Measurements from ENCODE around the gene TRHDE.
A peak's percentile ranks its signal among the peaks of the same experiment; 100 is the strongest.

Gene TRHDE

DNA sequence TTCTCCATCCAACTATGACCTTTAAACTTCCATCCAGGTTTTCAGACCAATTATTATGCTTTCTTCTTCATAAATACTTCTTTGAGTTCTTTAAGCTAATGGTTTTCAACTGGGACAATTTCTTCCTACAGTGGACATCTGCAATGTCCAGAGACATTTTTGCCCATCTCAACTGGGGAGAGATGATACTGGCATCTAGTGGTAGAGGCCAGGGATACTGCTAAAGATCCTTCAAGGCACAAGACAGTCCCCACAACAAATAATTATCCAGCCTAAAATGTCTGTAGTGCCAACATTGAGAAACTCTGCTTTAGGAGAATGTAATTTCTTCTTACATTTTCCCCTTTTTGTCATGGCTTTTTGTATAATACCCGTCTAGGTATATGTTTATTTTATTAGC is 10.6 kb downstream of the TRHDE start:
- H3K4me3 ChIP-seq (ENCODE audit: low read depth, low read length) = no peak overlapping the region
- no peak overlapping the region for H4K91ac ChIP-seq (ENCODE audit: low read depth, low read length)
- DNase-seq = peak in 1 of 2 donors; percentile 17

DNA sequence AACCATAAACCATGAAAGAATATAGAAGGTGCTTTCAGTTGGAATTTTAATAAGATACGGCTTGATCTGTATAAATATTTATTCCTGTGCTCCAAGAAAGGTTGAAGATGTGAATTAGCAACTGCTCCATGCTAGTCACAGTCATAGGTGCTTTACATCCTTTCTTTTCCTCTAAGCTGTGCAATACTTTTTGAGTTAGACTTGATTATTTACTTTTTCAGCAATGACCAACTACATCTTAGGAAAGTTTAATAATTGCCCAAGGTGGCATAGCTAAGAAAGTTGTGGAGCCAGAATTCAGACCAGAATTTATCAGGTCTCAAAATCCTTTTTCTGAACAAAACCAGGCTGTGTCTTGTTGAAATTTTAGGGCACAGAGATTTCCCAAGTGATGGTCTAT is 13.7 kb downstream of the TRHDE start:
- no peak overlapping the region for H4K12ac ChIP-seq (ENCODE audit: low read depth, low read length)
- H3K9ac ChIP-seq (ENCODE audit: low read length) = no peak overlapping the region
- no peak overlapping the region for H2AFZ ChIP-seq (ENCODE audit: insufficient read depth, low read length, poor library complexity)
- H3K4me1 ChIP-seq (ENCODE audit: control insufficient read depth in 1 of 2, insufficient read depth in 2 of 2, low read length in 2 of 2) = no peaks in the 10 kb centered on the region
- H2AK5ac ChIP-seq (ENCODE audit: low read length) = no peak overlapping the region
- DNase-seq = no peak
- no peak overlapping the region for H3K4ac ChIP-seq (ENCODE audit: low read depth, low read length)
- H3K4me3 ChIP-seq (ENCODE audit: low read depth, low read length) = no peak overlapping the region
- no peak overlapping the region for H2BK12ac ChIP-seq (ENCODE audit: low read length)
- H3K23ac ChIP-seq (ENCODE audit: low read length) = no peak overlapping the region
- WGBS (ENCODE audit: extremely low coverage, insufficient coverage, insufficient read length) = no CpG with 5 or more reads among the region's 1 CpG
- no peak overlapping the region for H4K91ac ChIP-seq (ENCODE audit: low read depth, low read length)
- H3K18ac ChIP-seq (ENCODE audit: low read length) = no peak overlapping the region
- H3K4me2 ChIP-seq (ENCODE audit: low read length) = no peak overlapping the region
- H3K9me3 ChIP-seq (ENCODE audit: insufficient read depth, low read depth, low read length) = no peaks in the 10 kb centered on the region
- H3K14ac ChIP-seq (ENCODE audit: low read length) = no peak overlapping the region
- H3K36me3 ChIP-seq (ENCODE audit: control insufficient read depth in 1 of 2, insufficient read depth in 2 of 2, low read length in 2 of 2) = no peaks in the 10 kb centered on the region
- no peak overlapping the region for H3K27ac ChIP-seq (ENCODE audit: low read depth, low read length)
- H3K79me2 ChIP-seq (ENCODE audit: control insufficient read depth, insufficient read depth, low read length, poor library complexity) = no peaks in the 10 kb centered on the region
- no peak overlapping the region for H2BK5ac ChIP-seq (ENCODE audit: low read depth, low read length, poor library complexity)
- no peaks in the 10 kb centered on the region for H3K79me1 ChIP-seq (ENCODE audit: low read length)
- H3K27me3 ChIP-seq (ENCODE audit: insufficient read depth, low read length) = no peaks in the 10 kb centered on the region
- no peak overlapping the region for H2BK120ac ChIP-seq (ENCODE audit: insufficient read depth, low read length, poor library complexity)
- no peak overlapping the region for H4K8ac ChIP-seq (ENCODE audit: low read depth, low read length)

More for the DNA sequence above, 10.6 kb downstream of the TRHDE start:
- Histone ChIP-seq H2AFZ (ENCODE audit: insufficient read depth, low read length, poor library complexity) (no peak overlapping the region), H2BK120ac (ENCODE audit: insufficient read depth, low read length, poor library complexity) (no peak overlapping the region), H2BK12ac (ENCODE audit: low read length) (no peak overlapping the region), H3K18ac (ENCODE audit: low read length) (no peak overlapping the region), H3K14ac (ENCODE audit: low read length) (no peak overlapping the region), H3K9me3 (ENCODE audit: insufficient read depth, low read depth, low read length) (no peaks in the 10 kb centered on the region), H3K23ac (ENCODE audit: low read length) (no peak overlapping the region), H3K4ac (ENCODE audit: low read depth, low read length) (no peak overlapping the region), H2BK5ac (ENCODE audit: low read depth, low read length, poor library complexity) (no peak overlapping the region), H3K9ac (ENCODE audit: low read length) (no peak overlapping the region), H4K8ac (ENCODE audit: low read depth, low read length) (no peak overlapping the region), H3K4me1 (ENCODE audit: control insufficient read depth in 1 of 2, insufficient read depth in 2 of 2, low read length in 2 of 2) (no peaks in the 10 kb centered on the region), H2AK5ac (ENCODE audit: low read length) (no peak overlapping the region), H3K27ac (ENCODE audit: low read depth, low read length) (no peak overlapping the region), H3K36me3 (ENCODE audit: control insufficient read depth in 1 of 2, insufficient read depth in 2 of 2, low read length in 2 of 2) (no peaks in the 10 kb centered on the region), H3K4me2 (ENCODE audit: low read length) (no peak overlapping the region), H3K79me2 (ENCODE audit: control insufficient read depth, insufficient read depth, low read length, poor library complexity) (no peaks in the 10 kb centered on the region), H4K12ac (ENCODE audit: low read depth, low read length) (no peak overlapping the region), H3K27me3 (ENCODE audit: insufficient read depth, low read length) (no peaks in the 10 kb centered on the region), H3K79me1 (ENCODE audit: low read length) (no peaks in the 10 kb centered on the region)
- WGBS (ENCODE audit: extremely low coverage, insufficient coverage, insufficient read length) = no CpG with 5 or more reads among the region's 1 CpG

DNA sequence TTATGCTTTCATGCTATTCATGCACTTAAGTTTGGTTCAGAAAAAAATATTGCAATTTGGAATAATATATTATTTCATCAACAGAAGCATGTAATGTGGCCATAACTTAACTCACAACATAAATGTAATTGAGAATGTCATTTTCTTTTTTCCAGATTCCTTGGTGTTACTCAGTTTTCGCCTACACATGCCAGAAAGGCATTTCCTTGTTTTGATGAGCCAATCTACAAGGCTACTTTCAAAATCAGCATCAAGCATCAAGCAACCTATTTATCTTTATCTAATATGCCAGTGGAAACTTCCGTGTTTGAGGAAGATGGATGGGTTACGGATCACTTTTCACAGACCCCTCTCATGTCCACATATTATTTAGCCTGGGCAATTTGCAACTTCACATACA is 14.4 kb downstream of the TRHDE start:
- no CpG with 5 or more reads among the region's 3 CpGs for WGBS (ENCODE audit: extremely low coverage, insufficient coverage, insufficient read length)
- Histone ChIP-seq H3K27ac (ENCODE audit: low read depth, low read length) (no peak overlapping the region), H4K91ac (ENCODE audit: low read depth, low read length) (no peak overlapping the region), H2BK12ac (ENCODE audit: low read length) (no peak overlapping the region), H3K9me3 (ENCODE audit: insufficient read depth, low read depth, low read length) (no peaks in the 10 kb centered on the region), H3K27me3 (ENCODE audit: insufficient read depth, low read length) (no peaks in the 10 kb centered on the region), H3K23ac (ENCODE audit: low read length) (no peak overlapping the region), H3K4me2 (ENCODE audit: low read length) (no peak overlapping the region), H2AK5ac (ENCODE audit: low read length) (no peak overlapping the region), H3K4me3 (ENCODE audit: low read depth, low read length) (no peak overlapping the region), H2BK120ac (ENCODE audit: insufficient read depth, low read length, poor library complexity) (no peak overlapping the region), H3K36me3 (ENCODE audit: control insufficient read depth in 1 of 2, insufficient read depth in 2 of 2, low read length in 2 of 2) (no peaks in the 10 kb centered on the region), H3K4ac (ENCODE audit: low read depth, low read length) (no peak overlapping the region), H3K18ac (ENCODE audit: low read length) (no peak overlapping the region), H3K9ac (ENCODE audit: low read length) (no peak overlapping the region), H4K8ac (ENCODE audit: low read depth, low read length) (no peak overlapping the region), H3K4me1 (ENCODE audit: control insufficient read depth in 1 of 2, insufficient read depth in 2 of 2, low read length in 2 of 2) (no peaks in the 10 kb centered on the region), H2BK5ac (ENCODE audit: low read depth, low read length, poor library complexity) (no peak overlapping the region), H3K79me2 (ENCODE audit: control insufficient read depth, insufficient read depth, low read length, poor library complexity) (no peaks in the 10 kb centered on the region), H2AFZ (ENCODE audit: insufficient read depth, low read length, poor library complexity) (no peak overlapping the region), H4K12ac (ENCODE audit: low read depth, low read length) (no peak overlapping the region), H3K79me1 (ENCODE audit: low read length) (no peaks in the 10 kb centered on the region), H3K14ac (ENCODE audit: low read length) (no peak overlapping the region)
- DNase-seq = no peak

DNA sequence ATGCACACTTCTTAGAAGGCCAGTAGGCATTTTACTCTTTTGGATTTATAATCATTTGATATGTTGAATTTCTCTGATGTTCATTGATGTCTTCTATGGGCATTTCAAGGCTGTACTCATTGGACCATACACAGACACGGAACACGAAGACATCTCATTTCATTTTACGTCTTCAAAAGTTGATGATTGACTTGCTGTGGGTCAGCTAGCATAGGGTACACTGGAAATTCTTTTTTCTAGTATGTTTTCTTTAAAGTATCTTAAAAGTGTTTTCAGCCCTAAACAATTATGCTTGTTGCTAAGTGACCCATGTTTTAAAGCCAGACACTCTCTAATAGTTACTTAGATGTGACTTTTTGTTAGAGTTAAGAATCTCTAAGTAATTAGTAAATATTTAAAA is 16.3 kb downstream of the TRHDE start:
- Histone ChIP-seq H3K36me3 (ENCODE audit: control insufficient read depth in 1 of 2, insufficient read depth in 2 of 2, low read length in 2 of 2) (no peaks in the 10 kb centered on the region), H2BK12ac (ENCODE audit: low read length) (no peak overlapping the region), H3K27me3 (ENCODE audit: insufficient read depth, low read length) (no peaks in the 10 kb centered on the region), H3K4me1 (ENCODE audit: control insufficient read depth in 1 of 2, insufficient read depth in 2 of 2, low read length in 2 of 2) (no peaks in the 10 kb centered on the region), H3K4me3 (ENCODE audit: low read depth, low read length) (no peak overlapping the region), H2AK5ac (ENCODE audit: low read length) (no peak overlapping the region), H4K12ac (ENCODE audit: low read depth, low read length) (no peak overlapping the region), H2AFZ (ENCODE audit: insufficient read depth, low read length, poor library complexity) (no peak overlapping the region), H3K79me1 (ENCODE audit: low read length) (no peaks in the 10 kb centered on the region), H4K91ac (ENCODE audit: low read depth, low read length) (no peak overlapping the region), H2BK5ac (ENCODE audit: low read depth, low read length, poor library complexity) (no peak overlapping the region), H3K4me2 (ENCODE audit: low read length) (no peak overlapping the region), H3K18ac (ENCODE audit: low read length) (no peak overlapping the region), H3K23ac (ENCODE audit: low read length) (no peak overlapping the region), H4K8ac (ENCODE audit: low read depth, low read length) (no peak overlapping the region), H3K9me3 (ENCODE audit: insufficient read depth, low read depth, low read length) (no peaks in the 10 kb centered on the region), H3K4ac (ENCODE audit: low read depth, low read length) (no peak overlapping the region), H3K79me2 (ENCODE audit: control insufficient read depth, insufficient read depth, low read length, poor library complexity) (no peaks in the 10 kb centered on the region), H2BK120ac (ENCODE audit: insufficient read depth, low read length, poor library complexity) (no peak overlapping the region), H3K14ac (ENCODE audit: low read length) (no peak overlapping the region), H3K9ac (ENCODE audit: low read length) (no peak overlapping the region), H3K27ac (ENCODE audit: low read depth, low read length) (no peak overlapping the region)
- DNase-seq = no peak
- WGBS (ENCODE audit: extremely low coverage, insufficient coverage, insufficient read length) = no CpG with 5 or more reads among the region's 3 CpGs

Data from trophoblast cell (in vitro differentiated cells and primary cell).